ENCODE data around the gene C1QTNF9B.

Gene C1QTNF9B

GRCh38 chr13:23848646-23849141 is 48.6 kb downstream of the C1QTNF9B start:
- no peak overlapping the region for H3K9ac ChIP-seq (ENCODE audit: low read depth in 1 of 2, low read length in 2 of 2)
- H3K36me3 ChIP-seq (ENCODE audit: control insufficient read depth in 2 of 2, insufficient read depth in 2 of 2, low read length in 2 of 2): peaks cover 0 to 2% of the 10 kb centered on the region in 2 donors
- no peaks in the 10 kb centered on the region for H3K9me3 ChIP-seq (ENCODE audit: control insufficient read depth in 2 of 2, low read length in 2 of 2)
- no peak overlapping the region for H3K27ac ChIP-seq (ENCODE audit: low read depth in 2 of 2, low read length in 2 of 2)
- H3K4me1 ChIP-seq (ENCODE audit: control insufficient read depth in 2 of 2, insufficient read depth in 2 of 2, low read length in 2 of 2): no peaks in the 10 kb centered on the region
- no peaks in the 10 kb centered on the region for H3K27me3 ChIP-seq (ENCODE audit: control insufficient read depth in 2 of 2, insufficient read depth in 2 of 2, low read length in 2 of 2)
- no peak overlapping the region for H3K4me3 ChIP-seq (ENCODE audit: low read length in 2 of 2)

GRCh38 chr13:23848019-23848418 is 49.3 kb downstream of the C1QTNF9B start:
- no peaks in the 10 kb centered on the region for H3K9me3 ChIP-seq (ENCODE audit: control insufficient read depth in 2 of 2, low read length in 2 of 2)
- no peak overlapping the region for H3K9ac ChIP-seq (ENCODE audit: low read depth in 1 of 2, low read length in 2 of 2)
- no peak overlapping the region for H3K27ac ChIP-seq (ENCODE audit: low read depth in 2 of 2, low read length in 2 of 2)
- H3K36me3 ChIP-seq (ENCODE audit: control insufficient read depth in 2 of 2, insufficient read depth in 2 of 2, low read length in 2 of 2): peaks cover 0 to 2% of the 10 kb centered on the region in 2 donors
- H3K27me3 ChIP-seq (ENCODE audit: control insufficient read depth in 2 of 2, insufficient read depth in 2 of 2, low read length in 2 of 2): no peaks in the 10 kb centered on the region
- H3K4me3 ChIP-seq (ENCODE audit: low read length in 2 of 2): no peak overlapping the region
- H3K4me1 ChIP-seq (ENCODE audit: control insufficient read depth in 2 of 2, insufficient read depth in 2 of 2, low read length in 2 of 2): no peaks in the 10 kb centered on the region

- no peak overlapping the region for H3K27ac ChIP-seq (ENCODE audit: low read depth in 2 of 2, low read length in 2 of 2)
- H3K27me3 ChIP-seq (ENCODE audit: control insufficient read depth in 2 of 2, insufficient read depth in 2 of 2, low read length in 2 of 2): no peaks in the 10 kb centered on the region
- no peaks in the 10 kb centered on the region for H3K4me1 ChIP-seq (ENCODE audit: control insufficient read depth in 2 of 2, insufficient read depth in 2 of 2, low read length in 2 of 2)
- no peak overlapping the region for H3K4me3 ChIP-seq (ENCODE audit: low read length in 2 of 2)
- no peak overlapping the region for H3K9ac ChIP-seq (ENCODE audit: low read depth in 1 of 2, low read length in 2 of 2)
- H3K9me3 ChIP-seq (ENCODE audit: control insufficient read depth in 2 of 2, low read length in 2 of 2): no peaks in the 10 kb centered on the region
- peaks cover 0 to 2% of the 10 kb centered on the region in 2 donors for H3K36me3 ChIP-seq (ENCODE audit: control insufficient read depth in 2 of 2, insufficient read depth in 2 of 2, low read length in 2 of 2)
Observed at GRCh38 chr13:23847497-23847896, 49.8 kb downstream of the C1QTNF9B start.

- Histone ChIP-seq H3K36me3 (ENCODE audit: control insufficient read depth in 2 of 2, insufficient read depth in 2 of 2, low read length in 2 of 2) (peaks cover 0 to 5% of the 10 kb centered on the region in 2 donors), H3K9me3 (ENCODE audit: control insufficient read depth in 2 of 2, low read length in 2 of 2) (no peaks in the 10 kb centered on the region), H3K4me3 (ENCODE audit: low read length in 2 of 2) (no peak overlapping the region), H3K9ac (ENCODE audit: low read depth in 1 of 2, low read length in 2 of 2) (no peak overlapping the region), H3K27ac (ENCODE audit: low read depth in 2 of 2, low read length in 2 of 2) (no peak overlapping the region), H3K27me3 (ENCODE audit: control insufficient read depth in 2 of 2, insufficient read depth in 2 of 2, low read length in 2 of 2) (no peaks in the 10 kb centered on the region), H3K4me1 (ENCODE audit: control insufficient read depth in 2 of 2, insufficient read depth in 2 of 2, low read length in 2 of 2) (no peaks in the 10 kb centered on the region)
Observed at GRCh38 chr13:23845105-23845725, 52.1 kb downstream of the C1QTNF9B start.

GRCh38 chr13:23844132-23844531 is 53.2 kb downstream of the C1QTNF9B start:
- Histone ChIP-seq H3K4me1 (ENCODE audit: control insufficient read depth in 2 of 2, insufficient read depth in 2 of 2, low read length in 2 of 2) (no peaks in the 10 kb centered on the region), H3K9ac (ENCODE audit: low read depth in 1 of 2, low read length in 2 of 2) (no peak overlapping the region), H3K9me3 (ENCODE audit: control insufficient read depth in 2 of 2, low read length in 2 of 2) (no peaks in the 10 kb centered on the region), H3K36me3 (ENCODE audit: control insufficient read depth in 2 of 2, insufficient read depth in 2 of 2, low read length in 2 of 2) (peaks cover 0 to 5% of the 10 kb centered on the region in 2 donors), H3K27me3 (ENCODE audit: control insufficient read depth in 2 of 2, insufficient read depth in 2 of 2, low read length in 2 of 2) (no peaks in the 10 kb centered on the region), H3K27ac (ENCODE audit: low read depth in 2 of 2, low read length in 2 of 2) (no peak overlapping the region), H3K4me3 (ENCODE audit: low read length in 2 of 2) (no peak overlapping the region)

- Histone ChIP-seq H3K4me1 (ENCODE audit: control insufficient read depth in 2 of 2, insufficient read depth in 2 of 2, low read length in 2 of 2) (no peaks in the 10 kb centered on the region), H3K27ac (ENCODE audit: low read depth in 2 of 2, low read length in 2 of 2) (no peak overlapping the region), H3K36me3 (ENCODE audit: control insufficient read depth in 2 of 2, insufficient read depth in 2 of 2, low read length in 2 of 2) (peaks cover 0 to 5% of the 10 kb centered on the region in 2 donors), H3K4me3 (ENCODE audit: low read length in 2 of 2) (no peak overlapping the region), H3K9ac (ENCODE audit: low read depth in 1 of 2, low read length in 2 of 2) (no peak overlapping the region), H3K27me3 (ENCODE audit: control insufficient read depth in 2 of 2, insufficient read depth in 2 of 2, low read length in 2 of 2) (no peaks in the 10 kb centered on the region), H3K9me3 (ENCODE audit: control insufficient read depth in 2 of 2, low read length in 2 of 2) (no peaks in the 10 kb centered on the region)
Observed at GRCh38 chr13:23843436-23843835, 53.9 kb downstream of the C1QTNF9B start.

- no peak overlapping the region for H3K9ac ChIP-seq (ENCODE audit: low read depth in 1 of 2, low read length in 2 of 2)
- no peak overlapping the region for H3K4me3 ChIP-seq (ENCODE audit: low read length in 2 of 2)
- H3K27ac ChIP-seq (ENCODE audit: low read depth in 2 of 2, low read length in 2 of 2): no peak overlapping the region
- no peaks in the 10 kb centered on the region for H3K4me1 ChIP-seq (ENCODE audit: control insufficient read depth in 2 of 2, insufficient read depth in 2 of 2, low read length in 2 of 2)
- H3K9me3 ChIP-seq (ENCODE audit: control insufficient read depth in 2 of 2, low read length in 2 of 2): no peaks in the 10 kb centered on the region
- H3K27me3 ChIP-seq (ENCODE audit: control insufficient read depth in 2 of 2, insufficient read depth in 2 of 2, low read length in 2 of 2): no peaks in the 10 kb centered on the region
- H3K36me3 ChIP-seq (ENCODE audit: control insufficient read depth in 2 of 2, insufficient read depth in 2 of 2, low read length in 2 of 2): peaks cover 0 to 6% of the 10 kb centered on the region in 2 donors
Observed at GRCh38 chr13:23842406-23842805, 54.9 kb downstream of the C1QTNF9B start.

Data from mucosa of rectum (tissue), 2 donors.